Choroid plexus epithelial cell (primary cell): ENCODE data around the gene PDZD8.

ENCODE experiments used
- DNase-seq: peaks from one replicate; pipeline ENCODE4 v3.0.0-alpha.2; 2010; ENCODE audit warnings: low read depth
- H3K4me3 ChIP-seq: 2 replicates; pipeline ENCODE4 v1.5.1; 2011; ENCODE audit warnings: low read depth, mild to moderate bottlenecking, control low read depth, low read length, moderate library complexity
- TF ChIP-seq, protein P1 (sequence below): conservative IDR thresholded peaks from 2 replicates; pipeline ENCODE4 v1.5.1; 2011; ENCODE audit warnings: low read depth, mild to moderate bottlenecking, control low read depth, inconsistent platforms, low read length, moderate library complexity

The PDZD8 gene

GRCh38 chr10:117390420-117390819, 15.2 kb upstream of the PDZD8 start:
- no peak for DNase-seq
- TF ChIP-seq, protein P1, sequence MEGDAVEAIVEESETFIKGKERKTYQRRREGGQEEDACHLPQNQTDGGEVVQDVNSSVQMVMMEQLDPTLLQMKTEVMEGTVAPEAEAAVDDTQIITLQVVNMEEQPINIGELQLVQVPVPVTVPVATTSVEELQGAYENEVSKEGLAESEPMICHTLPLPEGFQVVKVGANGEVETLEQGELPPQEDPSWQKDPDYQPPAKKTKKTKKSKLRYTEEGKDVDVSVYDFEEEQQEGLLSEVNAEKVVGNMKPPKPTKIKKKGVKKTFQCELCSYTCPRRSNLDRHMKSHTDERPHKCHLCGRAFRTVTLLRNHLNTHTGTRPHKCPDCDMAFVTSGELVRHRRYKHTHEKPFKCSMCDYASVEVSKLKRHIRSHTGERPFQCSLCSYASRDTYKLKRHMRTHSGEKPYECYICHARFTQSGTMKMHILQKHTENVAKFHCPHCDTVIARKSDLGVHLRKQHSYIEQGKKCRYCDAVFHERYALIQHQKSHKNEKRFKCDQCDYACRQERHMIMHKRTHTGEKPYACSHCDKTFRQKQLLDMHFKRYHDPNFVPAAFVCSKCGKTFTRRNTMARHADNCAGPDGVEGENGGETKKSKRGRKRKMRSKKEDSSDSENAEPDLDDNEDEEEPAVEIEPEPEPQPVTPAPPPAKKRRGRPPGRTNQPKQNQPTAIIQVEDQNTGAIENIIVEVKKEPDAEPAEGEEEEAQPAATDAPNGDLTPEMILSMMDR: no peak
- H3K4me3 ChIP-seq: no peak overlapping the region

GRCh38 chr10:117386805-117387204, 11.6 kb upstream of the PDZD8 start:
- TF ChIP-seq, protein P1: no peak
- no peak for DNase-seq
- H3K4me3 ChIP-seq: no peak overlapping the region

DNA sequence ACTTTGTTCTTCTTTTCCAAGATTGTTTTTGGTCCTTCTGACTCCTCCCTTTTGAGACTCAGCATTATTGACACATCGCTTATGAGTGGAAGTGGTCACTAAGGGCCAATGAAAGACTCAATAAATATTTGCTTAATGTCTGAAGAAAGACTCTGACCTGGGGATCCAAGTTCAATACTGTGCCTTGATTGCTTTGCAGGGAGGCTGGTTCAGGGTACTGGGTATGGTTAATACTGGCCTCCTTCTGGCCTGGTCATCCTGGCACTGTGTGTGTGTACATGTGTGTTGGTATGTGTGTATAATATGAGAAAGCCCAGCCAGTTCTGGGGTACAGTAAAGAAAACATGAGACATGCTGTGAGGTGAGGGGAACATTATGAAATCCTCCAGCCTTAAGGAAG, 7.6 kb upstream of the PDZD8 start:
- H3K4me3 ChIP-seq: no peak overlapping the region
- DNase-seq: no peak
- TF ChIP-seq, protein P1: no peak

DNA sequence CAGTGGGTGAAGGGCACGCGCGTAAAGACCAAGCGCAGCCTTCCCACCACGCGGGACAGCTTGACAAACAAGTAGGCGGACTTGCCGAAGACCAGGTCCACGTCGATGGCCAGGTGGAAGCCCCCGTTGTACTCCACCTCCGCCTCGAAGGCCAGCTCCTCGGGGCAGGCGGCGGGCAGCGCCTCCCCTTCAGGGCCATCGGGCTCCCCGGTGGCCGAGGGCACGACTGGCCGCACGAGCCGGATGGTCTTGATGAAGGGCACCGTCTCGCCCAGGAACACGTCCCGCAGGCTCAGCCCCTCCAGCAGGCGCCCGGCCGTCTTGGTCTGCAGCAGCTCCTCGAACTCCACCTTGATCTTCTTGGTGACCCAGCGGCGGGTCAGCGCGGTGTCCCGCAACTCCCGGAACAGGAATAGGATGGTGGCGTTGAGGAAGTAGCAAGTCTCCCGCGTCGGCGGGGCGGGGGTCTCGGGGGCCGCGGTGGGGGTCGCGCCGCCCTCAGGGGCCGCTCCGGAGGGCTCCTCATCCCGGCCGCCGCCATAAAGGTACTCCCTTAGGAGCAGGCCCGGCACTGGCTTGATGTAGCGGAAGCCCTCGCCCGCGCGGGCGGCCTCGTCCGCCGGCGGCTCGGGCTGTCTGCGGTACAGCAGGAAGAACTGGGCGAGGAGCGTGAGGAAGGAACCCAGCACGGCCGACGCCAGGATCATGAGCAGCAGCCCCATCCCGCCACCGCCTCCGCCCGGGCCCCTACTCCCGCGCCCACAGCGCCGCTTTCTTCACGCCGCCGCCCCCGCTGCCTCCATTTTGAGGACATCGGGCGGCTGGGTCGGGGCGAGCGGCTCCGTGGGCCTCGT, 507 bp downstream of the PDZD8 start:
- H3K4me3 ChIP-seq: peak overlapping the region; percentile 99
- TF ChIP-seq, protein P1: no peak
- DNase-seq: peak; percentile 47

DNA sequence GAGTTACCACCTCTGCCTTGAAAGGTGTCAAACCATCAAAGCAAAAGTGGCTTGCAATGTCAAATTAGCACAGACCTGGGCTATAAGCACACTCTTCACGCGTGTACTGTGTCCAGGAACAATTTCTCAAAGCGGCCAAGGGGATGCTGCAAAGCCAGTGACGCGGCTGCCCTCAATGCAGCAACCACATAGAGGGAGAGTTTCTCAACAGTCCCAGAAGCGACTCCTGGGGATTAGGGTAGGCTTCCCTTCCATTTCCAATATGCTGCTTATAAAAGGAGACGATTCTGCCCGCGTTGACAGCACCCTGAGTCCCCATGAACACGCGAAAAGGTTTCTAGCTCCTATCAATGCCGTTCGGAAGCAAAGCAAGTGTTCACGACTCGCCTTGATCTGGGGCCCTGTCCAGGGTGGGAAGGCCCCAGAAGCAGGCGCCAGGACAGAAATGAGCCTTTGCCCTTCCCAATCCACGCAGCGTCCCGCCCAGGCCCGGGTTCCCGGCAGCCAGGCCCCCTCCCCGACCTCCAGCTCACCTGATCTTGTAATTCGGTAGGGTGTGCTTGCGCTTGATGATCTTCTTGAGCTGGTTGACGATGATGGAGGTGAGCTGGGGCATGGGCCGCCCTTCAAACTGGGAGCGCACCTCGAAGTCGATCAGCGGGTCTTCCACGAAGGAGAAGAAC, 1.3 kb downstream of the PDZD8 start:
- TF ChIP-seq, protein P1: no peak
- peak overlapping the region; percentile 99 for H3K4me3 ChIP-seq
- peak; percentile 54 for DNase-seq

DNA sequence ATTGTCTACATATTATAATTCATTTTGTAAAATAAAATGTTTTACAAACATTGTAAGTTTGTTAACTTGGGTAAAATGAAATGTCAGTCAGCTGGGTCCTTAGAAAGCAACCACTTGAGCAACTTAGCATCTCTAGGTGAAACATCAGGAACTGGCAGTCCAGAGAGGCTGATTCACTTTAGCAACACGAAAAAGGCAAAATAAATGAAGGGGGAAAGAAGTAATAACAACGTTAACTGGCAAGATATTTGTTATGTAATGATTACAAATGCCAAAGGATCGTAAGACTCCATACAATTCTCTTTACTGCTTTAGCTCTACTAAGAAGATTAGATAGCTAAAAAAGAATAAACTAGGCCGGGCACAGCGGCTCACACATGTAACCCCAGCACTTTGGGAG, 5.0 kb downstream of the PDZD8 start:
- no peak overlapping the region for H3K4me3 ChIP-seq
- peak; percentile 62 for DNase-seq
- TF ChIP-seq, protein P1: no peak
